HG02938 (cell line): ENCODE measurements around the gene CHIT1.

Experiments
- ATAC-seq: cut with Tn5 transposase; IDR thresholded peaks from one replicate; pipeline ENCODE4 v1.9.1; 2021; ENCODE audit warnings: mild to moderate bottlenecking, moderate library complexity; ENCODE audit not compliant: unreplicated experiment

CHIT1 gene

GRCh38 chr1:203217139-203217655 lies 12.3 kb downstream of the CHIT1 start:
- no peak for ATAC-seq

- ATAC-seq: no peak
Measured at GRCh38 chr1:203216274-203217138, 13.0 kb downstream of the CHIT1 start.

DNA sequence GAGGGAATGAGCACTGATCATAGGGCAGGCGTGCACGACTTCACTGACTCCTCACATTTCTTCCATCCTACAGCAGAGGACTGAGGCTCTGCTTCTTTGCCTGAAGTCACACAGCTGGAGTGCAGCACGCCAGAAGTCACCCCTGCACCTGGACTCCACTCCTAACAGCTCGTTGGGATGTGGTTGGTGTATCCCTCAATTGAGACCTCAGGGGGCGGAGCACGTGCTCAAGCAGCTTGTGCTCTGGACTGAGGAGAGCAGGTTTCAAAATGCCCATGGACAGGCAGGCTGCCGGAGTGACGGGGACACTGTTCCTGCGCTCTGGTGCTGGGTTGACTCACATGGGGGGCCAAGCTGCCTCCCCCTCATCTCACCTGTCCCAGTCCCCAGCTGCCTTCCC lies 13.9 kb downstream of the CHIT1 start:
- no peak for ATAC-seq

GRCh38 chr1:203214871-203215270 lies 14.6 kb downstream of the CHIT1 start:
- no peak for ATAC-seq

GRCh38 chr1:203213126-203213525 lies 16.3 kb downstream of the CHIT1 start:
- no peak for ATAC-seq

GRCh38 chr1:203211812-203212211 lies 17.7 kb downstream of the CHIT1 start:
- no peak for ATAC-seq

- no peak for ATAC-seq
Measured at GRCh38 chr1:203210988-203211387, 18.5 kb downstream of the CHIT1 start.

GRCh38 chr1:203210350-203210749 lies 19.1 kb downstream of the CHIT1 start:
- no peak for ATAC-seq

GRCh38 chr1:203208181-203208580 lies 21.3 kb downstream of the CHIT1 start:
- ATAC-seq: no peak

GRCh38 chr1:203207751-203208150 lies 21.7 kb downstream of the CHIT1 start:
- no peak for ATAC-seq

GRCh38 chr1:203206129-203206687 lies 23.3 kb downstream of the CHIT1 start:
- ATAC-seq: no peak

DNA sequence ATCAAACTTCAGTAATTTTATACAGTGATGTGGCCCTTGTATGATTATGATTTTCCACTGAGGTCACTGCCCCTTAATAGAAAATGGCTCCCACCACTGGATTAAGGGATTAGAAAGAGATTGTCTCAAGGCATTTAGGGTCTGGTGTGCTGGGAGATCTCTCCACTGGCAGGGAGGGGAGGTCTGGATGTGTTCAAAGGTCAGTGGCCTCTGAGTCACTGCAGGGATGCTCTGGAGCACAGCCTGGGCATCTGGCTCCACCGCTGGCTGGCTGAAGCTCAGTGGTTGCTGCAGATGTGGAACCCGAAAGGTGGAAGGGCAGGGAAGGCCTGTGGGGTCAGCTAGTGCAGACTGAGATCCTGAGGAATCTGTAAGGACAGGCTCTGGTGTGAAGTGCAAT lies 24.7 kb downstream of the CHIT1 start:
- ATAC-seq: no peak

DNA sequence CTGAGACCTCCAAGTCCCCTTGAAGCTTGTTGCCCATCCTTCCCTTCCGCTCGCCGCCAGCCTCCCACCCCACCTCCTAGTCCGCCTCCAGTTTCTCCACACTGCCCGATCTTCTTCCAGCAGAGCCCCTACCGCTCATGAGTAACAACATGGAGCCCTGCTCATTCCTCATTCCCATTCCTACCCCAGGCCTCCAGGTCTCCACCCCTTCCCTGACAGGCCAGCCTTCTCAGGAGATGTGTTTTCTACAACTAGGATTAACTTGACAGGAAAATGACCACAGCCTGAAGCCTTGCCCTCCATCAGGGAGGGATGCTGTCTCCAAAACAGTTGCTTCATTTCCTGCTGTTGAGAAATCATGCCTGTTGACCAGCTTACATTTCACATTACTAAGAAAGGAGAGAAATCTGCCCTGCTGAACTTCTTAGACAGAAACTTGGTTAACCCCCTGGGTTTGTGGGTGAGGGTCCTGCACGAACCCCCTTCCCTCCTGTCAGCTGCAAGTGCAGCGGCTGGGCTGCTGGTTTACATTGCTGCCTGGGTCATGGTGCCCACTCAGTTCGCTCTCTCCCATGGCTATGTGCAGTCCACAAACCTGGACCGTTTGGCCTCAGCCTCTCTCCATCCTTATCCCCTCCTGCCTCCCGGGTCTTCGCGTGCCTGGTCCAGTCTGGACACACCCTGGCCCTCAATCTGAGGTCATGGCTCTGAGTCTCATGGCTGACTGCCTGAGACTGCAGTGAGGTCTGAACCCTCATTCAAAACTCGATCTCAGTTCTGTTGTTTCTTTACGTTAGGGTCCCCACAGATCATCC lies 26.8 kb downstream of the CHIT1 start:
- no peak for ATAC-seq

GRCh38 chr1:203201516-203202205 lies 27.8 kb downstream of the CHIT1 start:
- ATAC-seq: no peak

GRCh38 chr1:203200916-203201315 lies 28.6 kb downstream of the CHIT1 start:
- ATAC-seq: no peak

- no peak for ATAC-seq
Measured at GRCh38 chr1:203199816-203200571, 29.5 kb downstream of the CHIT1 start.

GRCh38 chr1:203199481-203199815 lies 30.0 kb downstream of the CHIT1 start:
- no peak for ATAC-seq

DNA sequence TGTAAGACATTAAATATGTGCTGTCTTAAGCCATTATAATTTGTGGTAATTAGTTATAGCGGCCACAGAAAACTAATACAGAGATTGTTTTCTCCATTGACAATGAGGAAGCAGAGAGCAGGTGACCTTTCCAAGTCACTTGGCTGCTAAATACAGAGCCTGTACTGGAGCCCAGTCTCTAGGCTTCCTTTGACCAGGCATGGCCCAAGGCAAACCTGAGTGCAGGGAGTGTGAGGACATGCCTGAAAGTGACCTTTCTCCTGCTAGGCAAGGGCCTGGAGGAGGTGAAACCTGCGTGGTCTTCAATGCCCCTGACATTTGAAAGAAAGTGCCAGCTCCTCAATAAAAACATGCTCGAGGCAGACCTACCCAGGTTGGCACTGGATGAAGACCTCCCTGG lies 30.5 kb downstream of the CHIT1 start:
- ATAC-seq: no peak

- no peak for ATAC-seq
Measured at GRCh38 chr1:203197625-203198024, 31.8 kb downstream of the CHIT1 start.

DNA sequence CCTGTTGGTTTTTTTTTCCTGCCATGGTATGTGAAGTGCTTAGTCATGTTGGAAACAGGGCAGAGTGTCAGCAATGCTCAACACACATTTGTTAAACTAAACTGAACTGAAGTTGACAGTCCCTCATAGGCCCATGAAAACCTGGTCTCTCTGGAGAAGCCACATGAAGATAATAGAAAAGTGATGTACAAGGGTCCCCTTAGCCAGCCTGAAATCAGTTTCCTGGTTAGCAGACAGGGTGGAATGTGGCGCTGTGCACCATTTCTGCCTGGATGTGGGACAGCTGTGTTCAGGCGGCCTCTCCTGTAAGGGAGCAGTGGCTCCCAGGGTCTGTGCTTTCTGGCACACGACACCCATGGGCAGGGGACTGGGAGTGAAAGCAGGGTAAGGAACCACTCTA lies 33.1 kb downstream of the CHIT1 start:
- ATAC-seq: no peak
